Mucosa of rectum (tissue), 2 donors: Measurements from ENCODE around the gene AMER3.

Source experiments
- H3K27ac ChIP-seq, 2 donors: one replicate each; pipeline ENCODE4 v1.7.0; 2013; ENCODE audit warnings: inconsistent platforms in 2 of 2, low read depth in 2 of 2, low read length in 2 of 2
- H3K27me3 ChIP-seq, 2 donors: one replicate each; pipeline ENCODE4 v1.7.0; 2013; ENCODE audit warnings: low read length in 2 of 2; ENCODE audit not compliant: control insufficient read depth in 2 of 2, insufficient read depth in 2 of 2
- H3K36me3 ChIP-seq, 2 donors: one replicate each; pipeline ENCODE4 v1.7.0; 2013; ENCODE audit warnings: low read length in 2 of 2; ENCODE audit not compliant: control insufficient read depth in 2 of 2, insufficient read depth in 2 of 2
- H3K4me1 ChIP-seq, 2 donors: one replicate each; pipeline ENCODE4 v1.7.0; 2013; ENCODE audit warnings: low read length in 2 of 2, mild to moderate bottlenecking in 1 of 2; ENCODE audit not compliant: control insufficient read depth in 2 of 2, insufficient read depth in 2 of 2
- H3K4me3 ChIP-seq, 2 donors: one replicate each; pipeline ENCODE4 v1.7.0; 2013; ENCODE audit warnings: low read length in 2 of 2
- H3K9ac ChIP-seq, 2 donors: one replicate each; pipeline ENCODE4 v1.7.0; 2013; ENCODE audit warnings: low read length in 2 of 2, low read depth in 1 of 2, mild to moderate bottlenecking in 1 of 2
- H3K9me3 ChIP-seq, 2 donors: one replicate each; pipeline ENCODE4 v1.7.0; 2013; ENCODE audit warnings: low read length in 2 of 2; ENCODE audit not compliant: control insufficient read depth in 2 of 2
- donor health status: healthy.
- donor health status: Normal muscosa, but diverticular disease.

Gene AMER3

DNA sequence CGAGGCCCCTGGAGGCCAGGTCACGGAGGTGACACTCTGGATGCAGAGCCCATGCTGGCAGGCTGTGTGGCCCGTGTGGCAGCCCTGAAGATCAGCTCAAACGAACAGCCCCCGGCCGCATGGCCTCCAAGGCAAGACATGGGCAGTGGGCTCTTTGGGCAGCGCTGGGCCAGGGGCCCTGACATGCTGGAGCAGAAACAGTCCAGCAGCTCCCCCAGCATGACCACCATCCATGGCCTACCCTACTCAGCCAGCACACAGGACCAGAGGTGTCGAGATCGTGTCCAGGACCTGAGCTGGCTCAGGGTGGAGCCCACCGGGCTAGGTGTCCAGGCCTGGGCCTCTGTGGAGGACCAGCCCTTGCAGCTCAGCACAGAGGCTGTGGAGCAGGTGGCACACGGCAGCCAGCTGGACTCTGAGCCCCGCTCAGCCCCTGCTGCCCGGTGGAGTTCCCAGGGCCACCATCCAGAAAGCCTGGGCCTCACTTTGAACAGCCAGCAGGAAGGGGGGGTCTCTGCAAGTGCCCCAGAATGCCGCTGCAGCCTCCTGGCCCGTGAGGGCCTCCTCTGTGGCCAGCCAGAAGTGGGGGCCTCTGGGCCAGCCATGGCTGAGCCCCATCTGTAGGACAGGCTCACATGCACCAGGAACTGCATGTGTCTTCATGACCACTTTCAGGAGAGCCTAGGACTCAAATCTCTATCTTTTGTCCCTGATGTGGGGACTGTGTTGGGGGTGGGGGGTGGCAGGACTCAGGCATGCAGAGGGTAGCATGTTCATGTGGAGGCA, 8.9 kb downstream of the AMER3 start:
- Histone ChIP-seq H3K27ac (no peak overlapping the region), H3K4me3 (no peak overlapping the region), H3K9ac (no peak overlapping the region), H3K36me3 (no peaks in the 10 kb centered on the region), H3K27me3 (no peaks in the 10 kb centered on the region), H3K4me1 (no peaks in the 10 kb centered on the region), H3K9me3 (no peaks in the 10 kb centered on the region)

DNA sequence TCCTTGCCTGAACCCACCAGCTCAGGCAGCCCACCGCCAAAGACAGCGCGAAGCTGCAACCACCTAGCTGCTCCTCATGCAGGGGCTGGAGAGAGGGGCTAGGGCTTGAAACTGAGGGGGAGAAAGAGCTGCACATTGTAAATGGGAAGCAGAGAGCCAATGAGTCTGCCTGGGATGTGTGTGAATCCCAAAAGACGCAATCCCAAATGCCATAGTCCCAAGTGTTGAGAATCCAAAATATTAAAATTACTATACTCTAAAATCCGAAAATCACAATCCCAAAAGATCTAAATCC, 9.4 kb downstream of the AMER3 start:
- H3K9ac ChIP-seq: no peak overlapping the region
- H3K4me1 ChIP-seq: no peaks in the 10 kb centered on the region
- H3K36me3 ChIP-seq: no peaks in the 10 kb centered on the region
- H3K4me3 ChIP-seq: no peak overlapping the region
- no peaks in the 10 kb centered on the region for H3K27me3 ChIP-seq
- no peaks in the 10 kb centered on the region for H3K9me3 ChIP-seq
- no peak overlapping the region for H3K27ac ChIP-seq

DNA sequence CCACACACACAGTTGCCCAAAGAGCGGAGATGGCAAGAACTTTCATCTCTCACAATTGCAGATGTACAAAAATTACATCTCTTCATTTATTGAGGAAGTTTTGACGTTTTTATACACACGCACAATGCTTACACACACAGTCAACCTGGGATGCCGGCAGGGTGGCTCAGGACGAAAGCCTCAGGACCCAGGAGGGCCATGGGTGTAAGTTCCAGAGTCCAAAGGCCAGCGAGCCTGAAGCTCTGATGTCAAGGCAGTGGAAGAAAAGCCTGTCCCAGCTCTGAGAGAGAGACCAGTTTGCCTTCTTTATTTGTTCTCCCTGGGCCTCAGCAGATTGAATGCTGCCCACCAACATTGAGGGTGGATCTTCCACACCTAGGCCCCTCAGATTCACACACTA, 10.1 kb downstream of the AMER3 start:
- Histone ChIP-seq H3K4me3 (no peak overlapping the region), H3K9ac (no peak overlapping the region), H3K27ac (no peak overlapping the region), H3K9me3 (no peaks in the 10 kb centered on the region), H3K27me3 (no peaks in the 10 kb centered on the region), H3K36me3 (no peaks in the 10 kb centered on the region), H3K4me1 (no peaks in the 10 kb centered on the region)

DNA sequence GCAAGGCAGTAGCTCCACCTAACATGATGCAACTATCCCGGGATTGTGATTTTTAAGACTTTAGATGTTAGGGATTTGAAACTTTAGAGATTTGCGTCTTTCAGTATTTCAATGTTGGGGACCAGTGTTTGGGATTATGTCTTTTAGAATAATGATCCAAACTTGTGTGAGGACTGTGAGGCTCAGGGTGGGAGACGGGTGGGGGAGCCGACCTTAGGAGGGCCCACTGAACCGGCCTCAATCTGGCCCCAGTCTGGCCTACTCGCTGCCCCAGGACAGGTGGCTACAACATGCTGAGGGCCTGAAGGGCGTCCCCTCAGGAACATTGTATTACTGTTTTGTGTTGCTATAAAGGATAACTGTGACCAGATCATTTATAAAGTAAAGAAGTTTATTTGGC, 10.7 kb downstream of the AMER3 start:
- H3K9ac ChIP-seq: no peak overlapping the region
- no peaks in the 10 kb centered on the region for H3K9me3 ChIP-seq
- H3K4me3 ChIP-seq: no peak overlapping the region
- no peaks in the 10 kb centered on the region for H3K4me1 ChIP-seq
- no peak overlapping the region for H3K27ac ChIP-seq
- H3K36me3 ChIP-seq: no peaks in the 10 kb centered on the region
- no peaks in the 10 kb centered on the region for H3K27me3 ChIP-seq

DNA sequence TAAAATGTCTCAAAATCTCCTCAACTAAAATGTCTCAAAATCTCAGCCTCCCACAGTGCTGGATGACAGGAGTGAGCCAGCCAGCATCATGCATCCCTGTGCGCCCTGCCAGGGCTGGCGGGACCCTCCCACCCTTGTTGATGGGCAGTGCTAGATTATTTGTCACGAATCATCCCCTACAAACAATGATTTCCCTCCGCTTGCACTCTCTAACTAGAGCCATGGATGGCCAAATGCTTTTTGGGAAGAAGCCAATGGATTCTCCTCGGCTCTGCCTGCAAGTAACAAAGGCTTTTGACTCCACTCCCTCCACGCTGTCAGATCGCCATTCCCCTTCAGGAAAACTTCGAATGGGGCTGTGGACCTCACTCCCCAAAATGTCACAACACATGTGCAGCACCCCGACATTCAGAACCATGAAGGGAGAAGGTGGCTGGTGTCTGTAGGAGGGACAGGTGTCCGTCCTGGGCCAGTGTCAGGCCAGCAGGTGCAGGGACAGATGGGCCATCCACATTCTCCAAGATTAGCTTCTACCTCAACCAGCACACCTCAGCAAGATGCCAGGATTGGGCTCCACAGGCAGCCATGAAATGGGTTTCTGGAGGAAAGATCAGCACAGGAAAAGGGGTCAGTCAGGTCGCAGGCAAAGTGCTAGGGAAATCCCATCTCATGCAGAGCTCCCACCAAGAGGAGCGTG, 11.5 kb downstream of the AMER3 start:
- Histone ChIP-seq H3K36me3 (no peaks in the 10 kb centered on the region), H3K27me3 (no peaks in the 10 kb centered on the region), H3K9me3 (no peaks in the 10 kb centered on the region), H3K27ac (no peak overlapping the region), H3K4me1 (no peaks in the 10 kb centered on the region), H3K9ac (no peak overlapping the region), H3K4me3 (no peak overlapping the region)

DNA sequence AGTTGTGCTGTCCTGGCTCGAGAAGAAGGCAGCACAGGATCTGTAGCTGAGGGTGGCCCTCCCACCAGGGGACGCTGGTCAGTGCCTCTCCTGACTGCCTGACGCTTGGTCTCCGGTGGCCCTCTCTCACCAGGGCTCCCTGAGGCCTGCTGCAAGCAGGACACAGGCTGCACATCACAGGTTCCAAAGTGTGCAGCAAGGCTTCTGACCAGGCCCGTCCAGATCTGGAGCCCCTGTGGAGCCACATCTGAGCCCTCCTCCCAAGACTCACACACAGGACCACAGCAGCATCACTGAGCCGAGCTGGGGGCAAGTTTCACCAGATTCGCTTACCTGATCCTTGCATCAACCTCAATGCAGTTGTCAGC, 12.1 kb downstream of the AMER3 start:
- H3K4me1 ChIP-seq: no peaks in the 10 kb centered on the region
- H3K27me3 ChIP-seq: no peaks in the 10 kb centered on the region
- no peak overlapping the region for H3K27ac ChIP-seq
- no peak overlapping the region for H3K9ac ChIP-seq
- no peaks in the 10 kb centered on the region for H3K36me3 ChIP-seq
- no peak overlapping the region for H3K4me3 ChIP-seq
- no peaks in the 10 kb centered on the region for H3K9me3 ChIP-seq

DNA sequence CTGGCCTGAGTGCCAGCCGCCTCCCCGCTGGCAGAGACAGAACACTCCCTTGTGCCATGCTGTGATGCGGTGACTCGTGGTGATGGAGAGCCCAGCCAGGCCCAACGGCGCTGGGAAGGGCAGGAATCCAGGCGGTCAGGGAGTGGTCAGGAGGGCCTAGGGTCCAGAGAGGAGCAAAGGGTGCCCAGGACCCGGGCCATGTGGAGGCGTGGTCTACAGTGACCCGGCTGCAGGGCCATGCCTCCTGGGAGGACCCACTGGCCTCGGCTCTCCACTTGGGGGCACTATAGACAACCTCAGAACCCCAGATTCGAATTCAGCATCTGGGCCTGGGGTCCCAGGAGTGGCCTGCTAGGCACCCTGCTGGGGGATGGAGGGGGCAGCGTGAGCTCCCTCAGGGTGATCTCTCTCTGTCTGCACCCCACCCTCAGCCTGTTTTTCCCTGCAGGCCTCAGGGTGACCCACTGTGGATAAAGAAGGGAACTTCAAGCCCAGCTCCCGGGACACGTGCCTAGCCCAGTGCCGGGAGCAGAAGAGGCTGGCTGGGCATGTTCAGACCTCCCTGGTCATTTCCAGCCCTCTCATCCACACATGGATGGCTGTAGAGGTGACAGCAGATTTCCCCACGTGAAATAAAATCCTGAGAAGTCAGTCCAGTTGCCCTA, 13.0 kb downstream of the AMER3 start:
- H3K4me3 ChIP-seq: no peak overlapping the region

DNA sequence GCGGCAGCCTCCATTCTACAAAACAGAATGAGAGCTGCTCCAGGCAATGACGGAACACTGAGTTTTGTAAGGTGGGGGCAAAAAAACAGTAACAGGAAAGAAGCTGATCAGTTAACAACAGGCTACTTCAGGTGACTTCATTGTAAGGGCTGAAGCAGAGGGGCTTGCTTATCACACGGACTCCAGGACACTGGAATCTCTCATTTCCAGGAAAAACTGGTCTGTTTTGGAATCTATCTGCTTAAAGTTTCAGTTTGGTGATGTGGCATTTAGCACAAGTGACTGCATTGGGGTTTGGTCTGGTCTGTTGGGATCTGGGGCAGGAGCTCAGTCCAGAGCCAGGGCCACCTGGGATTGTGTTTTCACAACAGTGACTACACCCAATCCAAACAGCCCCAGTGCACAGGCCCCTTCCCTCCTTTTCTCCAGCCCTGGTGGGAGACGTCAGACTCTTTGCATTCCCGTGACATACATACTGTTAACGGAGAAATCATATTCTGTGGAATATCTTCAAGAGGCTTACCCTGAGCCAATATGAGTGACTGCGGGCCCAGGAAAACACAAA, 14.1 kb downstream of the AMER3 start:
- Histone ChIP-seq H3K27ac (no peak overlapping the region), H3K36me3 (no peaks in the 10 kb centered on the region), H3K4me1 (no peaks in the 10 kb centered on the region), H3K27me3 (no peaks in the 10 kb centered on the region), H3K9ac (no peak overlapping the region), H3K9me3 (no peaks in the 10 kb centered on the region), H3K4me3 (no peak overlapping the region)

More for the DNA sequence above, 13.0 kb downstream of the AMER3 start:
- Histone ChIP-seq H3K27me3 (no peaks in the 10 kb centered on the region), H3K4me1 (no peaks in the 10 kb centered on the region), H3K9me3 (no peaks in the 10 kb centered on the region), H3K27ac (no peak overlapping the region), H3K9ac (no peak overlapping the region), H3K36me3 (no peaks in the 10 kb centered on the region)

DNA sequence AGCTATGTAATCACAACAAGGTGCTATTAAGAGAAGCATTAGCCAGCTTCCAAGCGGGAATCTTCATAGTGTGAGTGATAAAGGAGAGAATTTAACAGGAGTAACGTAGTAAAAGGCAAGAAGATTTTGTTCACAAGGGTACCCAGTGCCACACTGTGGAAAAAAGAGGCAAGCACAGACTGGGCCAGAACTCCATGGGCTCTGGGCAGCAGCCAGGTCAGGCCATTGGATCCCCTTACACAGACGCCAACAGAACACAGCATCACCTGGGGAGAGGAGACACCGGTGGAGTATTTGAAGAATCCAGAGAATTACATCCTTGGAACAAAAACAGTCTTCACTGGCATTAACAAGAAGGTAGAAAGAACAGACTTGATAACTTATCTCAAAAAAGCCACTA, 21.2 kb downstream of the AMER3 start:
- Histone ChIP-seq H3K4me1 (no peaks in the 10 kb centered on the region), H3K9me3 (no peaks in the 10 kb centered on the region), H3K9ac (no peak overlapping the region), H3K27me3 (no peaks in the 10 kb centered on the region), H3K27ac (no peak overlapping the region), H3K4me3 (no peak overlapping the region), H3K36me3 (no peaks in the 10 kb centered on the region)

DNA sequence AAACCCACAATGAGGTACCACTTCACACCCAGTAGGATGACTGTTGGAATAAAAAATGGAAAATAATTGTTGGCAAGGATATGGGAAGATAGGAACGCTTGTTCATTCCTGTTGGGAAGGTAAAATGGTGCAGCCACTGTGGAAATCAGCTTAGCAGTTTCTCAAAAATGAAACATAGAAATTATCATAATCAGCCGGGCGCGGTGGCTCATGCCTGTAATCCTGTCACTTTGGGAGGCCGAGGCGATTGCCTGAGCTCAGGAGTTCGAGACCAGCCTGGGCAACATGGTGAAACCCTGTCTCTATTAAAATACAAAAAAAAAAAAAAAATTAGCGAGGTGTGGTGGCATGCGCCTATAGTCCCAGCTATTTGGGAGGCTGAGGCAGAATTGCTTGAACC, 23.4 kb downstream of the AMER3 start:
- no peak overlapping the region for H3K4me3 ChIP-seq

More for the DNA sequence above, 23.4 kb downstream of the AMER3 start:
- Histone ChIP-seq H3K27ac (no peak overlapping the region), H3K27me3 (no peaks in the 10 kb centered on the region), H3K36me3 (no peaks in the 10 kb centered on the region), H3K9me3 (no peaks in the 10 kb centered on the region), H3K9ac (no peak overlapping the region), H3K4me1 (no peaks in the 10 kb centered on the region)
